Measurements from ENCODE around the gene CLN5. TPM values are rescaled to one million over a fixed set of nuclear protein-coding genes. Genes with fewer than 3 reads are reported as not detected.
A peak's percentile ranks its signal among the peaks of the same experiment; 100 is the strongest.

The CLN5 gene
- 10 to 100 TPM in 3 of 4 donors, 1 to 10 TPM in 1; 9.1 to 24.3 (median 21.6) TPM for total RNA-seq

DNA sequence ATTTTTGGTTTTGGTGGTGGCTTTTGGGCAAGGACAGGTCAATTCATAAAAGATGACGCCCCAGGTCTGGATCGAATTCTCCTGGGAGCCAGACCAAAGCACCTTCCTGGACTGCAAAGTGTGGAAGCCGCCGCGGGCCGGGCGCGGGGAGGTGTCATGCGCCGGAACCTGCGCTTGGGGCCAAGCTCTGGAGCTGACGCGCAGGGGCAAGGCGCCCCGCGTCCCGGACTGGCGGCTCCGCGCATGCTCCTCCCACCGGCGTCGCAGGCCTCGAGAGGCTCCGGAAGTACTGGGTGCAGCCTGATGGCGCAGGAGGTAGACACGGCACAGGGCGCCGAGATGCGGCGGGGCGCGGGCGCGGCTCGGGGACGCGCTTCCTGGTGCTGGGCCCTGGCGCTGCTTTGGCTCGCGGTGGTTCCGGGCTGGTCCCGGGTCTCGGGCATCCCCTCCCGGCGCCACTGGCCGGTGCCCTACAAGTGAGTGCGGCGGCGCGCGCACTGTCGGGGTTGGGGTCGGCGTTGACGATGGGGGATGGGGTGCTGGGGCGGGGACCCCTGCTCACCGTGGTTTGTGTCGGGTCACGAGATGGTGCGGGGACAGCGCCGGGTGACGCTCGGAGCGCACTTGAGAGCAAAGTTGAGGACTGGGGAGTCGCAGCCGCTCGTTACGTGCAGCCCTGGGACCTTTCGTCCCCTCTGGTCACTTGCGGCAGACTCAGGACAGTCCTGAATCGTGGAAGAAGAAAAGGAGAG, at the start of gene CLN5:
CLN5 (plus strand) TSS at position 286 of the 752 bp plus-strand sequence; CDS start at position 304, 18 bp downstream.
- Histone ChIP-seq H3K27ac (peak within 1 kb of the TSS; percentile 95 to 96 (median 96)), H3K36me3 (peaks cover 0 to 18% (median 0%) of the 10 kb centered on the region in 3 donors), H3K4me1 (peaks cover 0 to 13% (median 2%) of the 10 kb centered on the region in 4 donors), H3K27me3 (no peaks in the 10 kb centered on the region), H3K9me3 (no peaks in the 10 kb centered on the region), H3K4me3 (peak within 1 kb of the TSS; percentile 81 to 88 (median 86))
- TF ChIP-seq, protein P1, sequence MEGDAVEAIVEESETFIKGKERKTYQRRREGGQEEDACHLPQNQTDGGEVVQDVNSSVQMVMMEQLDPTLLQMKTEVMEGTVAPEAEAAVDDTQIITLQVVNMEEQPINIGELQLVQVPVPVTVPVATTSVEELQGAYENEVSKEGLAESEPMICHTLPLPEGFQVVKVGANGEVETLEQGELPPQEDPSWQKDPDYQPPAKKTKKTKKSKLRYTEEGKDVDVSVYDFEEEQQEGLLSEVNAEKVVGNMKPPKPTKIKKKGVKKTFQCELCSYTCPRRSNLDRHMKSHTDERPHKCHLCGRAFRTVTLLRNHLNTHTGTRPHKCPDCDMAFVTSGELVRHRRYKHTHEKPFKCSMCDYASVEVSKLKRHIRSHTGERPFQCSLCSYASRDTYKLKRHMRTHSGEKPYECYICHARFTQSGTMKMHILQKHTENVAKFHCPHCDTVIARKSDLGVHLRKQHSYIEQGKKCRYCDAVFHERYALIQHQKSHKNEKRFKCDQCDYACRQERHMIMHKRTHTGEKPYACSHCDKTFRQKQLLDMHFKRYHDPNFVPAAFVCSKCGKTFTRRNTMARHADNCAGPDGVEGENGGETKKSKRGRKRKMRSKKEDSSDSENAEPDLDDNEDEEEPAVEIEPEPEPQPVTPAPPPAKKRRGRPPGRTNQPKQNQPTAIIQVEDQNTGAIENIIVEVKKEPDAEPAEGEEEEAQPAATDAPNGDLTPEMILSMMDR (IDR thresholded peaks at IDR 0.05), result peak in 5 of 6 experiments; percentile 7 to 42 (median 30)
- peak; percentile 96 to 97 for TF ChIP-seq POLR2A (IDR thresholded peaks at IDR 0.05)
- peak; percentile 91 to 98 (median 96) for DNase-seq

DNA sequence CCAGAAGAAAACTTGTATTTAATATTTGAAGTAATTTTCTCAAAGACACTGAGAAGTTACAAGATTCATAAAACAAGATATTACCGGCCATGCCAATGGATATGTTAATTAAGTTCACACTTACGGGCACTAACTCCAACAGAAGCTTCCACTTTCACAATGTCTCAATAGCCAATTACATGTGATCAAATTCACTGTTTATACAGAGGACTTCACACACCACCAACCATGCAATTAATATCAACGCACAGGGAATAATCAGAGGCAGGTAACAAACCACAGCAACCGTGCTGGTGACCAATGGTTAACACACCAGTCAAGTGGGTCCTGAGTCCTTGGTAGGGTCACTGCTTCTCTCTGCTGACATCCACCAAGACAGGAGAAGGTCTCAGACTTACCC, 49.5 kb upstream of the CLN5 start:
- DNase-seq, result no peak
- Histone ChIP-seq H3K27me3 (no peaks in the 10 kb centered on the region), H3K4me3 (no peak overlapping the region)

DNA sequence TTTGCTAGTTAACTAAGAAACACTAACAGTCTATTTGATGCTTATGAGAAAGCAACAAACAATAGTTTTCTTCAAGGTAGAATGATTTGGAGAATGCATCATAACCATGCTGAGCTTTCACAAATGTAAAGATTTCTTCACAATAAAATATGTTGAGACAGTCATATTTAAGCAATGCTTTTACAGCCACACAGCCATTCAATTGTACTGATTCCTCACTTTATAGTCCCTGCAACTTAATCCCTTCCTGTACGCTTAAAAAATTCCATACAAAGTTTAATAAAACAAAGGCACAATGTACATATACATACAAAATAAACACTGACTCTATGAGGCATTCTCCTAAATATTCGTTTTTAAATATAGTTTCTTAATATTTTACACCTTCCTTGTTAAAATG, 48.2 kb upstream of the CLN5 start:
- H3K4me1 ChIP-seq, result no peaks in the 10 kb centered on the region

More for the DNA sequence above, 49.5 kb upstream of the CLN5 start:
- Histone ChIP-seq H3K27ac (no peak overlapping the region), H3K9me3 (no peaks in the 10 kb centered on the region), H3K36me3 (no peaks in the 10 kb centered on the region), H3K4me1 (no peaks in the 10 kb centered on the region)
- TF ChIP-seq, protein P1 (IDR thresholded peaks at IDR 0.05), result no peak
- no peak for TF ChIP-seq POLR2A (IDR thresholded peaks at IDR 0.05)

DNA sequence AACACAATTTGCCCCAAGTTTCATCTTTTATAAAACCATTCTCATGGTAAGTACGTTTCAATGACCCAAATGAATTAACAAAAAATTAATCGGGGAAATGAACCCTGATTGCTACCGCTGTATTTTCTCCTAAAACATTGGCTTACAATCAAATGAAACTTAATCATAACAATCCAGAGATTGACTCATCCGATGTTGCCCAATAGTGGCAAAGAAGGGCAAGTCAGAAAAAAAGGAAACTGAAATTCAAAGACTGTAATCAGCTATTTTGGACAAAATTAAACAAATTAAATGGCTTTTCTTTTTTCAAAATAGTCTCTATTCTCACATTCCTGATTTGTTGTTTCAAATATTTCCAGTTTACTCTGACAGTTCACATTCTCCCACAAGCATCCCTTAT, 47.4 kb upstream of the CLN5 start:
- no peaks in the 10 kb centered on the region for H3K36me3 ChIP-seq
- no peak for TF ChIP-seq POLR2A (IDR thresholded peaks at IDR 0.05)
- TF ChIP-seq, protein P1 (IDR thresholded peaks at IDR 0.05), result no peak
- H3K27ac ChIP-seq, result no peak overlapping the region
- no peaks in the 10 kb centered on the region for H3K4me1 ChIP-seq
- no peaks in the 10 kb centered on the region for H3K9me3 ChIP-seq
- H3K27me3 ChIP-seq, result no peaks in the 10 kb centered on the region
- DNase-seq, result no peak
- no peak overlapping the region for H3K4me3 ChIP-seq

More for the DNA sequence above, 48.2 kb upstream of the CLN5 start:
- H3K9me3 ChIP-seq, result no peaks in the 10 kb centered on the region
- H3K4me3 ChIP-seq, result no peak overlapping the region
- TF ChIP-seq, protein P1 (IDR thresholded peaks at IDR 0.05), result no peak
- no peak for TF ChIP-seq POLR2A (IDR thresholded peaks at IDR 0.05)
- H3K36me3 ChIP-seq, result no peaks in the 10 kb centered on the region
- no peak for DNase-seq
- no peak overlapping the region for H3K27ac ChIP-seq
- H3K27me3 ChIP-seq, result no peaks in the 10 kb centered on the region

DNA sequence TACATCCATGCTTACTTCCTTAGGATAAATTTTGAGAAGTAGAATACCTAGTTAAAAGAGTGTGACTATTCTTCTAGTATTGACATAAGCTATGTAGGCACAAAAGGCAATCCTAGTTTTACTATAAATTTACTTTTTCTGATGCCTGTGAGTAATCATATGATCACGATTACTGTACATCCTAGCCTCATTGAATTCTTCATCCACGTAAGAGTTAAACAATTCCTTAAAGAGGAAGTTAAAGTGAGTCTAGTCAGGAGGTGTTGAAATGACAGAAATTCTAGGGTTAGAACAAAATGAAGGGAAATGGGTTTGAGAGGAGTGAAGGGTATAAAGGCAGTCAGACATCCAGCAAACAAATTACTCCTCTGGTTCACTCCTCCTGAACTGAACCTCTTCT, 43.7 kb upstream of the CLN5 start, which contains the start of gene ACOD1:
ACOD1 (plus strand) TSS at position 363 of the 400 bp plus-strand sequence. CDS start 48 bp downstream, outside the sequence.
- TF ChIP-seq, protein P1 (IDR thresholded peaks at IDR 0.05), result no peak
- no peak for TF ChIP-seq POLR2A (IDR thresholded peaks at IDR 0.05)
- Histone ChIP-seq H3K27me3 (no peaks in the 10 kb centered on the region), H3K4me3 (no peak within 1 kb of the TSS), H3K9me3 (no peaks in the 10 kb centered on the region), H3K4me1 (no peaks in the 10 kb centered on the region), H3K27ac (no peak within 1 kb of the TSS), H3K36me3 (no peaks in the 10 kb centered on the region)
- DNase-seq, result no peak

Measured in Peyer's patch (tissue), 4 donors.